ENCODE data around the gene ADAMTS2.

Gene ADAMTS2

DNA sequence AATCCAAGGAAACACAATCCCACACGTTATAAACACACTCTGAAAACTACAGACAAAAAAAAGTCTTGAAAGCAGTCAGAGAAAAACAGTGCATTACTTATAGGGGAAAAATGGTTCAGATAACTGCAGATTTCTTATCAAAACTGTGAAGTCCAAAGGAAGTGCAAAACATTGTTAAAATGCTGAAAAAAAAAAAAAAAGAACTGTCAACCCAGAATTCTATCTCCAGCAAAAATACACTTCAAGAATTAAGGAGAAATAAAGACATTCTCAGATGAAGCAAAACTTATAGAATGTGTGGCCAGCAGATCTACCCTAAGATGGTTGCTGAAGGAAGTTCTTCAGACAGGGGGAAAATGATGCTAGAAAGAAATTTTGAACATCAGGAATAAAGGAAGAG lies 40.4 kb downstream of the ADAMTS2 start:
- Histone ChIP-seq H3K4me3 (ENCODE audit: severe bottlenecking) (no peak overlapping the region), H3K9me3 (ENCODE audit: severe bottlenecking) (peaks cover 12% of the 10 kb centered on the region), H3K4me1 (ENCODE audit: insufficient read depth, poor library complexity, severe bottlenecking) (no peaks in the 10 kb centered on the region), H3K36me3 (ENCODE audit: low read depth) (no peaks in the 10 kb centered on the region), H3K27ac (ENCODE audit: poor library complexity, severe bottlenecking) (no peak overlapping the region), H3K27me3 (ENCODE audit: insufficient read depth, poor library complexity, severe bottlenecking) (no peaks in the 10 kb centered on the region)
- TF ChIP-seq, protein P1, sequence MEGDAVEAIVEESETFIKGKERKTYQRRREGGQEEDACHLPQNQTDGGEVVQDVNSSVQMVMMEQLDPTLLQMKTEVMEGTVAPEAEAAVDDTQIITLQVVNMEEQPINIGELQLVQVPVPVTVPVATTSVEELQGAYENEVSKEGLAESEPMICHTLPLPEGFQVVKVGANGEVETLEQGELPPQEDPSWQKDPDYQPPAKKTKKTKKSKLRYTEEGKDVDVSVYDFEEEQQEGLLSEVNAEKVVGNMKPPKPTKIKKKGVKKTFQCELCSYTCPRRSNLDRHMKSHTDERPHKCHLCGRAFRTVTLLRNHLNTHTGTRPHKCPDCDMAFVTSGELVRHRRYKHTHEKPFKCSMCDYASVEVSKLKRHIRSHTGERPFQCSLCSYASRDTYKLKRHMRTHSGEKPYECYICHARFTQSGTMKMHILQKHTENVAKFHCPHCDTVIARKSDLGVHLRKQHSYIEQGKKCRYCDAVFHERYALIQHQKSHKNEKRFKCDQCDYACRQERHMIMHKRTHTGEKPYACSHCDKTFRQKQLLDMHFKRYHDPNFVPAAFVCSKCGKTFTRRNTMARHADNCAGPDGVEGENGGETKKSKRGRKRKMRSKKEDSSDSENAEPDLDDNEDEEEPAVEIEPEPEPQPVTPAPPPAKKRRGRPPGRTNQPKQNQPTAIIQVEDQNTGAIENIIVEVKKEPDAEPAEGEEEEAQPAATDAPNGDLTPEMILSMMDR (IDR thresholded peaks at IDR 0.05; ENCODE audit: poor library complexity, severe bottlenecking): no peak
- no peak for DNase-seq (ENCODE audit: low spot score)
- ATAC-seq (ENCODE audit: low read depth): no peak

DNA sequence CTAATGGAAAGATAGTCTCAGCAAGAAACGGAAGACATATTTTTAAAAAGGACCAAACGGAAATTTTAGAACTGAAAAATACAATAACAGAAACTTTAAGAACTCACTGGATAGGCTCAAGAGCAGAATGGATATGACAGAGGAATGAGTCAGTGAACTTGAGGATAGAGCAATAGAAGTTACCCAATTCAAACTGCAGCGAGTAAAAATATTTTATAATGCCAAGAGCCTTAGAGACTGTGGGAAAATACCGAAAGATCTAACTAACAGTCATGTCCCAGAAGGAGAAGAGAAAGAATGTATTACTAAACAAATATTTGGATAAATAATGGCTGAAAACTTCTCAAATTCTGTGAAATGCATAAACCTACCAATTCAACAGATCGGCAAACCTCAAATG lies 40.8 kb downstream of the ADAMTS2 start:
- no peaks in the 10 kb centered on the region for H3K36me3 ChIP-seq (ENCODE audit: low read depth)
- no peaks in the 10 kb centered on the region for H3K27me3 ChIP-seq (ENCODE audit: insufficient read depth, poor library complexity, severe bottlenecking)
- H3K4me3 ChIP-seq (ENCODE audit: severe bottlenecking): no peak overlapping the region
- H3K27ac ChIP-seq (ENCODE audit: poor library complexity, severe bottlenecking): no peak overlapping the region
- DNase-seq (ENCODE audit: low spot score) (no peak), ATAC-seq (ENCODE audit: low read depth) (no peak)
- TF ChIP-seq, protein P1 (IDR thresholded peaks at IDR 0.05; ENCODE audit: poor library complexity, severe bottlenecking): no peak
- peaks cover 10% of the 10 kb centered on the region for H3K9me3 ChIP-seq (ENCODE audit: severe bottlenecking)
- H3K4me1 ChIP-seq (ENCODE audit: insufficient read depth, poor library complexity, severe bottlenecking): no peaks in the 10 kb centered on the region

DNA sequence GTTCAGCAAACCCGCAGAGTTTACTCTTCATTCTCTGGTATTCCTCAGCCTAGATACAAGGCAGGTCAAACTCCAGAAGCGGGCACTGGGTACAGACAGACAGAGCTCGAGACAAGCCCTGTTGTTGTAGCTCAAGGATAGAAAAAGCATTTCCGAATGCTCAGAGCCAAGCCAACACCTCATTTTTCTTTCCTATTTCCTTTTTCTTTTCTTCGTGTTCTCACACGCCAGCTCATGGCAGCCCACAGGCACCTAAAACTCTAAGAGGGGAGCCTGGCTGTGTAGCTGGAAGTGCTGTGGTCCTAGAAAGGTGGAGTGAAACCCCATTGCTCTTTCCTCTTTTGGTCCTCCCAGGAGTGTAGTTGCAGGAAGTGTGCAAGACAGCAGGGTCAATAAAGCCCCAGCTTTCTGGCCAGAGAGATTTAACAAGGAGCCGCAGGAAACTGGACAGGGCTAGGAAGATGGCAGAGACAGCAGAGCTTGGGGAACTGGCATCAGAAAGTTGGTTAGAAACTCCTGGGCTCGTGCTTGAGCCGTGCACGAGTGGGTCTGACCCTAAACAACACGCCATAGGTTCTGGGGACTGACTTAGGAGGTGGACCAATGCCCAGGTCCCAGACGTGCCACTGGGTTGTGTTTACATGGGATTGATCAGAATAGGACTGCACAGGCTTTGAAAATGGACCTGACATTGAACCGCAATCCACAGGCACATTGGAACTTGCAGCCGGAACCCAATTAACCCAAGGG lies 41.6 kb downstream of the ADAMTS2 start:
- H3K4me3 ChIP-seq (ENCODE audit: severe bottlenecking): no peak overlapping the region

DNA sequence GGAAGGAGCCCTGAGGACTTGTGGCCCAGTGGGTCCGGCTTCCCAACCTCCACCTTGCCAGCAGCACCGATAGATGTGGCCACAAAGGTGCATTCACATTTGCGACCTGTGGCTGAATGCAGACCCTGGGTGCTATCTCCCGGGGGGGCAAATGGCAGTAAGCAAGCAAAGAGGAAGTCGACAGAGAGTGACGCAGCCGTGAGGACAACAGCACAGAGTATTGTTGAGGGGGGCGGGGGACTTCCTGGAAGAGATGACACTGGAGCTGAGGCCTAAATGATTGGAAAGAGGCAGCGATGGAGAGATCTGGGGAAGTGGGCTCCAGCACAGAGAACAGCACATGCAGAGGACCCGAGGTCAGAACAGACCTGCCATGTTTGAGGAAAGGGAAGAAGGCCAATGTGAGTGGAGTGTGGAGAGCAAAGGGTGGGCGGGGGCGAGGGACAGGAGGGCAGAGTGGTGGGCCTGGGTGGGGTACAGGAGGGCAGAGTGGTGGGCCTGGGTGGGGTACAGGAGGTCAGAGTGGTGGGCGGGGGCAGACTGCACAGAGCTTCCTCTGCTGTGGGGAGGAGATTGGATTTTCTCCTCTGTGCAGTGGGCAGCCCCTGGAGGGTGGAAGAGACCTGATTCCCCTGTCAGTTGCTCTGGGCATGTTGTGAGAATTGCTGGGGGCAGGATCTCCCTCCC lies 42.6 kb downstream of the ADAMTS2 start:
- no peaks in the 10 kb centered on the region for H3K27me3 ChIP-seq (ENCODE audit: insufficient read depth, poor library complexity, severe bottlenecking)
- no peaks in the 10 kb centered on the region for H3K4me1 ChIP-seq (ENCODE audit: insufficient read depth, poor library complexity, severe bottlenecking)
- ATAC-seq (ENCODE audit: low read depth): no peak
- peaks cover 14% of the 10 kb centered on the region for H3K9me3 ChIP-seq (ENCODE audit: severe bottlenecking)
- no peaks in the 10 kb centered on the region for H3K36me3 ChIP-seq (ENCODE audit: low read depth)
- H3K27ac ChIP-seq (ENCODE audit: poor library complexity, severe bottlenecking): no peak overlapping the region
- no peak overlapping the region for H3K4me3 ChIP-seq (ENCODE audit: severe bottlenecking)
- DNase-seq (ENCODE audit: low spot score): peak; percentile 64
- TF ChIP-seq, protein P1 (IDR thresholded peaks at IDR 0.05; ENCODE audit: poor library complexity, severe bottlenecking): no peak

More for the DNA sequence above, 41.6 kb downstream of the ADAMTS2 start:
- ATAC-seq (ENCODE audit: low read depth): no peak
- TF ChIP-seq, protein P1 (IDR thresholded peaks at IDR 0.05; ENCODE audit: poor library complexity, severe bottlenecking): no peak
- H3K36me3 ChIP-seq (ENCODE audit: low read depth): no peaks in the 10 kb centered on the region
- peak; percentile 35 for DNase-seq (ENCODE audit: low spot score)
- H3K4me1 ChIP-seq (ENCODE audit: insufficient read depth, poor library complexity, severe bottlenecking): no peaks in the 10 kb centered on the region
- H3K27ac ChIP-seq (ENCODE audit: poor library complexity, severe bottlenecking): no peak overlapping the region
- H3K27me3 ChIP-seq (ENCODE audit: insufficient read depth, poor library complexity, severe bottlenecking): no peaks in the 10 kb centered on the region
- H3K9me3 ChIP-seq (ENCODE audit: severe bottlenecking): peaks cover 10% of the 10 kb centered on the region

DNA sequence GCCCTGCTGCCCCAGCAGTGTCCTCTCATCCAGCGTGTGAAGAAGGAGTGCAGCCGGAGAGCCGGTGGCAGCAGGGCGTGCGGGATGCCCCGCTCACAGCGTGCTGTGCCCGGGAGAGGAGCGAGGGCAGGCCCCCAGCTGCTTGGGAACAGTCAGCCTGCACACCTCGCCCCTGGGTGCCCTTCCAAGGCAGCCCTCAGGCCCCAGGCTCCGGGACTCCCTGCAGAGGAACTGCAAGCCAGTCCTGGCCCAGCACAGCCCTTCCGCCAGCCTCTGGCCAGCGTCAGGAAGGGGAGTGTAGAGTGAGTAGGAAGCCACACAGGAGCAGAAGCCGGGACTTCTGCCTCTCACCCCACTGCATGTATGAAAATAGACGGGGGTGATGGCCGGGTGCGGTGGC lies 43.5 kb downstream of the ADAMTS2 start:
- peaks cover 14% of the 10 kb centered on the region for H3K9me3 ChIP-seq (ENCODE audit: severe bottlenecking)
- no peaks in the 10 kb centered on the region for H3K36me3 ChIP-seq (ENCODE audit: low read depth)
- no peak for ATAC-seq (ENCODE audit: low read depth)
- H3K27me3 ChIP-seq (ENCODE audit: insufficient read depth, poor library complexity, severe bottlenecking): no peaks in the 10 kb centered on the region
- TF ChIP-seq, protein P1 (IDR thresholded peaks at IDR 0.05; ENCODE audit: poor library complexity, severe bottlenecking): no peak
- peak; percentile 65 for DNase-seq (ENCODE audit: low spot score)
- H3K27ac ChIP-seq (ENCODE audit: poor library complexity, severe bottlenecking): no peak overlapping the region
- H3K4me3 ChIP-seq (ENCODE audit: severe bottlenecking): no peak overlapping the region
- no peaks in the 10 kb centered on the region for H3K4me1 ChIP-seq (ENCODE audit: insufficient read depth, poor library complexity, severe bottlenecking)

Data from RWPE2 (cell line).